ENCODE results near the gene TAS2R31.
"Not testable (repeated sequence)": the region's sequence is repeated elsewhere in the genome, so short reads cannot be mapped to it uniquely, and the experiment has no call there.

TAS2R31 gene, protein sequence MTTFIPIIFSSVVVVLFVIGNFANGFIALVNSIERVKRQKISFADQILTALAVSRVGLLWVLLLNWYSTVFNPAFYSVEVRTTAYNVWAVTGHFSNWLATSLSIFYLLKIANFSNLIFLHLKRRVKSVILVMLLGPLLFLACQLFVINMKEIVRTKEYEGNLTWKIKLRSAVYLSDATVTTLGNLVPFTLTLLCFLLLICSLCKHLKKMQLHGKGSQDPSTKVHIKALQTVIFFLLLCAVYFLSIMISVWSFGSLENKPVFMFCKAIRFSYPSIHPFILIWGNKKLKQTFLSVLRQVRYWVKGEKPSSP

DNA sequence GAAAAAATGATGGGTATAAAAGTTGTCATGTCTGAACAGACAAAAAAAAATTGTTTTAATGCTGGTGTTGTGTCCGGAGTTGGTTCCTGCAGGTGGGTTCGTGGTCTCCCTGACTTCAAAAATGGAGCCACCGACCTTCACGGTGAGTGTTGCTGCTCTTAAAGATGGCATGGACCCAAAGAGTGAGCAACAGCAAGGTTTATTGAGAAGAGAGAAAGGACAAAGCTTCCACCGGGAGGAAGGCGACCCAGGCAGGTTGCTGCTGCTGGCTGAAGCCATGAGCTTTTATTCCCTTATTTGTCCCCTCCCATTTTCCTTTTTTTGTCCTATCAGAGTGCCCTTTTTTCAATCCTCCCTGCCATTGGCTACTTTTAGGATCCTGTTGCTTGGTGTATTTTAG lies at the start of gene TAS2R31:
TSS of gene TAS2R31 (minus strand) at position 101 of the 400 bp plus-strand sequence. CDS start at position 29, 72 bp downstream.
- TF ChIP-seq, protein P1, sequence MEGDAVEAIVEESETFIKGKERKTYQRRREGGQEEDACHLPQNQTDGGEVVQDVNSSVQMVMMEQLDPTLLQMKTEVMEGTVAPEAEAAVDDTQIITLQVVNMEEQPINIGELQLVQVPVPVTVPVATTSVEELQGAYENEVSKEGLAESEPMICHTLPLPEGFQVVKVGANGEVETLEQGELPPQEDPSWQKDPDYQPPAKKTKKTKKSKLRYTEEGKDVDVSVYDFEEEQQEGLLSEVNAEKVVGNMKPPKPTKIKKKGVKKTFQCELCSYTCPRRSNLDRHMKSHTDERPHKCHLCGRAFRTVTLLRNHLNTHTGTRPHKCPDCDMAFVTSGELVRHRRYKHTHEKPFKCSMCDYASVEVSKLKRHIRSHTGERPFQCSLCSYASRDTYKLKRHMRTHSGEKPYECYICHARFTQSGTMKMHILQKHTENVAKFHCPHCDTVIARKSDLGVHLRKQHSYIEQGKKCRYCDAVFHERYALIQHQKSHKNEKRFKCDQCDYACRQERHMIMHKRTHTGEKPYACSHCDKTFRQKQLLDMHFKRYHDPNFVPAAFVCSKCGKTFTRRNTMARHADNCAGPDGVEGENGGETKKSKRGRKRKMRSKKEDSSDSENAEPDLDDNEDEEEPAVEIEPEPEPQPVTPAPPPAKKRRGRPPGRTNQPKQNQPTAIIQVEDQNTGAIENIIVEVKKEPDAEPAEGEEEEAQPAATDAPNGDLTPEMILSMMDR (conservative IDR thresholded peaks at IDR 0.05): no peak
- no peak for TF ChIP-seq ZFX (IDR thresholded peaks at IDR 0.05)
- H3K27ac ChIP-seq: no peak within 1 kb of the TSS

- TF ChIP-seq, protein P1 (conservative IDR thresholded peaks at IDR 0.05): no peak
- TF ChIP-seq ZFX (IDR thresholded peaks at IDR 0.05): no peak
- H3K27ac ChIP-seq: no peak overlapping the region
Observed at GRCh38 chr12:11078246-11078645, 47.0 kb upstream of the TAS2R31 start.

DNA sequence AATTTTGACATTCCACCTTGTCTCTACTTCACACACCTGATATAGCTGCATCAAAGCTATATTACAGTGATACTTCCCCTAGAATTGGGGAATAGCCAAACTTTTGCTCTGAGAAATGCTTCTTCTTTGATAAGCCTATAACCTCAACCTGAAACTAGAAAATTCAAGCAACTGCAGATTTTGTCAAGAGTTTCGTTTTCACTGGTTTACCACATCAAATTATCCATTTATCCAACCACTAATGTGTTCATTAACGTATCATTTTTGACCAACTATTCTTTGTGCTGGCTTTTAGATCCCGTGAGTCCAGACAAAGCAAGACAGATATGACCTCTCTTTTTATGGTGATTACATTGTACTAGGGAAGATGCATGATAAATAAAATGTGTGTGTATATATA lies 44.4 kb upstream of the TAS2R31 start:
- H3K27ac ChIP-seq: no peak overlapping the region
- TF ChIP-seq ZFX (IDR thresholded peaks at IDR 0.05): no peak
- TF ChIP-seq, protein P1 (conservative IDR thresholded peaks at IDR 0.05): no peak

GRCh38 chr12:11071414-11071813 lies 40.2 kb upstream of the TAS2R31 start:
- no peak overlapping the region for H3K27ac ChIP-seq
- TF ChIP-seq ZFX (IDR thresholded peaks at IDR 0.05): no peak
- TF ChIP-seq, protein P1 (conservative IDR thresholded peaks at IDR 0.05): no peak

DNA sequence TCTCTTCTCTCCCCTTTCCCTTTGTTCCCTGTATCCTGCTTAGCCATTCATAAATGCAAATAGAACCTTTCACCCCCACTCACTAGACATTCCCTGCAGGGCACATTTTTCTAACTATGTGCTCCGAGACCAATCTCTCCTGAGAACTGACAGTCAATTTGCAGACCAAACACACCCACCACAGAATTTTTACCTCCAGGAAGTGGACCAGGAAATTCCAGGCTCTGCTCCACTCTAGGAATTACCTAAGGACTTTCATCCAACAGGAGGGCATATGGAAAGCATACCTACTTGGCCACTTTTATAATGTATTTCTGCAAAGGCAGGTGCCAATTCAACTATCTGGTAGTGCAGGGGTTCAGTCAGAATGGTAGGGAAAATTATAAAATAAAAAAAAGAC lies 39.8 kb upstream of the TAS2R31 start:
- TF ChIP-seq, protein P1 (conservative IDR thresholded peaks at IDR 0.05): no peak
- no peak for TF ChIP-seq ZFX (IDR thresholded peaks at IDR 0.05)
- H3K27ac ChIP-seq: no peak overlapping the region

DNA sequence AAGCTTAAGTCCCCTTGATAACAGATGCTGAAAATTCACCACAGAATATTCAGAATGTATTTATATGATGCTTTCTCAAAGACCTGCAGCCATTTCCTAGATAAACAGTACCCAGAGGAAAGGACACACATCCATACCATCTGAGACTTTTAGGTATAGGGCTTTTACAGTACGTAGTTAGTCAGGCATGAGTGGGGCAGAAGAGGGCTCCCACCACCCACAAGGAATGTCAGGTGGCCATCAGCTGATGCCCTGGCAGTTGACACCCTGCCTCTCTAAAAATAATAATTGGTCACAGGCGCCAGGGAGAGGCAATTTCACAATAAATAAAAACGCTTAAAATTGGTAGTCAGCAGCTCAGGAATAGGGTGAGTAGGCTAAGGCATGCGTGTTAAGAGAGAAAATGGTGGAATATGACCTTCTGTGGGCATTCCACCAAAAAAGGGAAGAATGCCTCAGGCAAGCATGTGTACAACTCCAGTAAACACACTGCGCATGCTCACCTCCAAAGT lies 38.7 kb upstream of the TAS2R31 start:
- no peak overlapping the region for H3K27ac ChIP-seq

GRCh38 chr12:11067514-11067913 lies 36.3 kb upstream of the TAS2R31 start:
- H3K27ac ChIP-seq: no peak overlapping the region
- no peak for TF ChIP-seq ZFX (IDR thresholded peaks at IDR 0.05)
- TF ChIP-seq, protein P1 (conservative IDR thresholded peaks at IDR 0.05): no peak

More for the DNA sequence above, 38.7 kb upstream of the TAS2R31 start:
- TF ChIP-seq ZFX (IDR thresholded peaks at IDR 0.05): no peak
- TF ChIP-seq, protein P1 (conservative IDR thresholded peaks at IDR 0.05): no peak

DNA sequence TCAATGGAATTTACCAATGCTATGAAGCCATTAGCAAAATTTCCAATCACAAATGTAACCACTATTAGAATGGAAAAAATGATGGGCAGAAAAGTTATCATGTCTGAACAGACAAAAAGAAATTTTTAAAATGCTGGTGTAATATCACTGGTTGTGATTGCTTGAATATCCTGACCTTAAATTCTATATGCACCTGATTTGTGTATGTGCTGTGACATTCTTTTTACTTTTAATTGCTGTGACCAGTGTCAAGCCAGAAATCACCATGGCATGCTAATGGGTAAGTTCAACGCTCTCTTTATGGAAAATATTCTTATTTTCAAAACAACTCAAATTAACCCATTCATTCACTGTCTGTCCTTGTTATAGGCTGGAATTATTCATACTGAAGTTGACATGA lies 31.0 kb upstream of the TAS2R31 start, which contains the start of gene TAS2R46:
TSS of gene TAS2R46 (minus strand) at position 101 of the 400 bp plus-strand sequence. CDS start at position 101, 0 bp downstream.
- not testable (repeated sequence) for H3K27ac ChIP-seq

All from C4-2B (cell line).